GM13976 (cell line): ENCODE results near the gene SERINC2.

ENCODE experiments used
- DNase-seq: peaks from one replicate; pipeline ENCODE4 v3.0.0; 2012; ENCODE audit warnings: low spot score
- in situ Hi-C: fragments of 300-500 bp; cut with MboI; formaldehyde crosslinking; loops from one replicate; pipeline ENCODE4 v1.12.0; 2022; ENCODE audit warnings: low sequenced_read_pairs, mixed read lengths, inconsistent platforms; ENCODE audit not compliant: unreplicated experiment
- TF ChIP-seq, protein P1 (sequence below): IDR thresholded peaks from 2 replicates; pipeline ENCODE4 v1.5.1; 2012; ENCODE audit warnings: borderline replicate concordance, mild to moderate bottlenecking; ENCODE audit not compliant: insufficient read depth; ENCODE audit errors: extremely low read depth, missing control alignments, control extremely low read depth

Gene SERINC2

GRCh38 chr1:31405578-31406245, 7.3 kb upstream of the SERINC2 start:
- in situ Hi-C loops = no loop called here
- TF ChIP-seq, protein P1, sequence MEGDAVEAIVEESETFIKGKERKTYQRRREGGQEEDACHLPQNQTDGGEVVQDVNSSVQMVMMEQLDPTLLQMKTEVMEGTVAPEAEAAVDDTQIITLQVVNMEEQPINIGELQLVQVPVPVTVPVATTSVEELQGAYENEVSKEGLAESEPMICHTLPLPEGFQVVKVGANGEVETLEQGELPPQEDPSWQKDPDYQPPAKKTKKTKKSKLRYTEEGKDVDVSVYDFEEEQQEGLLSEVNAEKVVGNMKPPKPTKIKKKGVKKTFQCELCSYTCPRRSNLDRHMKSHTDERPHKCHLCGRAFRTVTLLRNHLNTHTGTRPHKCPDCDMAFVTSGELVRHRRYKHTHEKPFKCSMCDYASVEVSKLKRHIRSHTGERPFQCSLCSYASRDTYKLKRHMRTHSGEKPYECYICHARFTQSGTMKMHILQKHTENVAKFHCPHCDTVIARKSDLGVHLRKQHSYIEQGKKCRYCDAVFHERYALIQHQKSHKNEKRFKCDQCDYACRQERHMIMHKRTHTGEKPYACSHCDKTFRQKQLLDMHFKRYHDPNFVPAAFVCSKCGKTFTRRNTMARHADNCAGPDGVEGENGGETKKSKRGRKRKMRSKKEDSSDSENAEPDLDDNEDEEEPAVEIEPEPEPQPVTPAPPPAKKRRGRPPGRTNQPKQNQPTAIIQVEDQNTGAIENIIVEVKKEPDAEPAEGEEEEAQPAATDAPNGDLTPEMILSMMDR = no peak
- DNase-seq = no peak

DNA sequence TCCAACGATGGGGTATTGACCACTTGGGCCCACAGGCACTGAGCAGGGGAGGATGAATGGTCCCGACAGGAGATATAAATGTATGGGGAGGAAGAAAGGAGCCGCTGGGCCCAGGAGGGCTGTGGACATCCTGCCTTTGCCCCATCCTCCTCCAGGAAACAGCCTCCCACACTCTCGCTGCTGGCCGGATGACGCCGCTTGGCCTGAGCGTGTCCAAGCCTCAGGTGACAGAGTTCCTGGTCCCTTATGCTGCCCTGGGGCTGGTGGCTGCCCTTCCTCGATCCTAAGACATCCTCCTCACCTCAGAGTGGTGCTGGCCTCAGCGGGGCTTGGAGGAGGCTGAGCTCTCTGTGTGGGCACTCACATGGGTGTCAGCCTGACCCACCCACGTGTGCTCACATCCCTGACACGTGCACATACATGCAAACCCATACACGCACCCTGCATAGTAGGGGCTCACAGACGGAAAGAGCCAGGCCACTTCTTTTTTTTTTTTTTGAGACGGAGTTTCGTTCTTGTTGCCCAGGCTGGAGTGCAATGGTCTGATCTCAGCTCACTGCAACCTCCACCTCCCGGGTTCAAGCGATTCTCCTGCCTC, 5.9 kb upstream of the SERINC2 start:
- in situ Hi-C loops = no loop called here

DNA sequence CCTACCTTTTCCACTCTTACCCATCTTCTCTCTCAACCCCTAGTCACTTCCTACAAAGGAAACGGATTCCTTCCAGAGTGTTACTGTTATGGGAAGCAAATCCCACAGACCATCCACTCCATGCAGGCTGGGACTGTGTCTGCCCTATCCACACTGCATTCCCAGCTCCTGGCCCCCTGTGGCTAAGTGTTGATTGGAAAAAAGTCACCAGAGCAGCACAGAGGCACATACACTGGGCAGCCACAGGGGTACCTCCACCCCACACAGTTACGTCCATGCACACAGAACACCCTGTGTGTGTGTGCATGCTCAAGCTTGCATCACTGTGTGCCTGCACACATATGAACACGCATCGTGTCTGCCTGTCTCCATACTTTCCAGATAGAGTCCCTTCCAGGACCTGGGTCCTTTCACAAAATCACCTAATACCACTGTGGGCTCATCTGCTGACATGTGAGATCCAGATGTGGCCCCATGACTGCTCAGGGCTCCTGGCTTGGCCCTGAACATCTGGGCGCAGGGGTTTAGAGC, 4.2 kb upstream of the SERINC2 start:
- TF ChIP-seq, protein P1 = no peak
- no peak for DNase-seq
- in situ Hi-C loops = no loop called here

More for the DNA sequence above, 5.9 kb upstream of the SERINC2 start:
- TF ChIP-seq, protein P1 = no peak
- DNase-seq = no peak

- no peak for DNase-seq
- in situ Hi-C loops = no loop called here
- TF ChIP-seq, protein P1 = no peak
Observed at GRCh38 chr1:31409946-31410858, 2.8 kb upstream of the SERINC2 start.

DNA sequence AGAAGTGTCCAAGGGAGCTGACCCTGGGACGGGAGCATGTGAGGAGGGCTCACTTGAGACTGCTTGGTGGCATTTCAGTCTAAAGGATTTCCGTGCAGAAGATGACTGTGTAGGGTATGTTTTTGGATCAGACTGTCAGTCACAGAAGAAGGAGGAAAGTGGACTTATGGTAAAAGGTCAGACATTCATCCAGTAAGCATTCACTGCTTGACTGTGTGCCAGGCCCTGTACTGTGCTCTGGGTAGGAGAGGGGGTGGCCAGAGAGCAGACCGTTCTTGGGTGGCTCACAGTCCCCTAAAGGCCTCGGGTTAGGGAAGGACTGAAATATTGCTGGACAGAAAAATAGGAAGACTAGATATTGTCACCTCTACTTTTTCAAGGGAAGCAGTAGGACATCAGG, 2.1 kb upstream of the SERINC2 start:
- DNase-seq = no peak
- in situ Hi-C loops = no loop called here

GRCh38 chr1:31412205-31412604, 808 bp upstream of the SERINC2 start:
- TF ChIP-seq, protein P1 = no peak
- DNase-seq = no peak
- in situ Hi-C loops = no loop called here

More for the DNA sequence above, 2.1 kb upstream of the SERINC2 start:
- TF ChIP-seq, protein P1 = no peak
